H9 (cell line): ENCODE data around the gene CDK6. TPM values are rescaled to one million over a fixed set of nuclear protein-coding genes. Genes with fewer than 3 reads are reported as not detected.

Experiments
- DNase-seq: peaks from one replicate; pipeline ENCODE4 v3.0.0-alpha.2; 2017
- H2AFZ ChIP-seq: one replicate; pipeline ENCODE4 v1.6.1; 2013; ENCODE audit warnings: mild to moderate bottlenecking, low read length, control low read depth, moderate library complexity
- H2AK5ac ChIP-seq: 2 replicates; pipeline ENCODE4 v1.6.1; 2013; ENCODE audit warnings: low read length, control low read depth, mixed read lengths; ENCODE audit not compliant: insufficient read length
- H2BK120ac ChIP-seq: one replicate; pipeline ENCODE4 v1.6.1; 2013; ENCODE audit warnings: low read depth, mild to moderate bottlenecking, low read length, control low read depth, inconsistent platforms; ENCODE audit not compliant: poor library complexity, severe bottlenecking
- H2BK12ac ChIP-seq: 2 replicates; pipeline ENCODE4 v1.6.1; 2013; ENCODE audit warnings: low read length, control low read depth, mixed read lengths, low read depth; ENCODE audit not compliant: insufficient read length
- H2BK15ac ChIP-seq: 2 replicates; pipeline ENCODE4 v1.6.1; 2013; ENCODE audit warnings: low read depth, low read length, control low read depth
- H2BK20ac ChIP-seq: one replicate; pipeline ENCODE4 v1.6.1; 2013; ENCODE audit warnings: low read depth, mild to moderate bottlenecking, low read length, control low read depth, inconsistent platforms; ENCODE audit not compliant: poor library complexity, severe bottlenecking
- H2BK5ac ChIP-seq: 2 replicates; pipeline ENCODE4 v1.6.1; 2013; ENCODE audit warnings: low read length, control low read depth, mixed read lengths; ENCODE audit not compliant: insufficient read length
- H3K14ac ChIP-seq: 2 replicates; pipeline ENCODE4 v1.6.1; 2013; ENCODE audit warnings: low read length, control low read depth; ENCODE audit not compliant: insufficient read depth
- H3K18ac ChIP-seq: 2 replicates; pipeline ENCODE4 v1.6.1; 2013; ENCODE audit warnings: low read depth, mild to moderate bottlenecking, mixed read lengths, low read length, control low read depth; ENCODE audit not compliant: insufficient read length
- H3K23ac ChIP-seq: 2 replicates; pipeline ENCODE4 v1.6.1; 2013; ENCODE audit warnings: low read length, control low read depth, mixed read lengths, low read depth; ENCODE audit not compliant: insufficient read length
- H3K23me2 ChIP-seq: 2 replicates; pipeline ENCODE4 v1.6.1; 2013; ENCODE audit warnings: low read depth, mild to moderate bottlenecking, mixed read lengths, low read length, control low read depth; ENCODE audit not compliant: insufficient read length, poor library complexity, severe bottlenecking
- H3K27ac ChIP-seq: 2 replicates; pipeline ENCODE4 v1.5.1; 2013; ENCODE audit warnings: low read length, control low read depth, mixed read lengths, low read depth; ENCODE audit not compliant: insufficient read length
- H3K27me3 ChIP-seq: 2 replicates; pipeline ENCODE4 v1.6.1; 2013; ENCODE audit warnings: low read length, control low read depth, inconsistent platforms; ENCODE audit not compliant: insufficient read depth
- H3K4ac ChIP-seq: 2 replicates; pipeline ENCODE4 v1.6.1; 2013; ENCODE audit warnings: low read depth, mild to moderate bottlenecking, control low read depth, inconsistent platforms, low read length, moderate library complexity
- H3K4me1 ChIP-seq: 2 replicates; pipeline ENCODE4 v1.6.1; 2013; ENCODE audit warnings: low read length, control low read depth, inconsistent platforms; ENCODE audit not compliant: insufficient read depth
- H3K4me2 ChIP-seq: 2 replicates; pipeline ENCODE4 v1.6.1; 2013; ENCODE audit warnings: low read length, control low read depth, mixed read lengths; ENCODE audit not compliant: insufficient read length, insufficient read depth
- H3K56ac ChIP-seq: 2 replicates; pipeline ENCODE4 v1.6.1; 2013; ENCODE audit warnings: low read depth, mild to moderate bottlenecking, mixed read lengths, low read length, control low read depth; ENCODE audit not compliant: insufficient read length
- H3K79me1 ChIP-seq: 2 replicates; pipeline ENCODE4 v1.6.1; 2013; ENCODE audit warnings: low read depth, mild to moderate bottlenecking, moderate library complexity, low read length, control low read depth, inconsistent platforms; ENCODE audit not compliant: insufficient read depth, poor library complexity, severe bottlenecking
- H3K79me2 ChIP-seq: 2 replicates; pipeline ENCODE4 v1.6.1; 2013; ENCODE audit warnings: low read length, control low read depth, inconsistent platforms; ENCODE audit not compliant: insufficient read depth
- H3K9ac ChIP-seq: 2 replicates; pipeline ENCODE4 v1.6.1; 2013; ENCODE audit warnings: low read length, control low read depth, mixed read lengths; ENCODE audit not compliant: insufficient read length; ENCODE audit errors: extremely low read depth
- H3K9me3 ChIP-seq: one replicate; pipeline ENCODE4 v1.6.1; 2013; ENCODE audit warnings: low read depth, low read length, inconsistent platforms; ENCODE audit not compliant: control insufficient read depth
- H3T11ph ChIP-seq: one replicate; pipeline ENCODE4 v1.6.1; 2013; ENCODE audit warnings: mild to moderate bottlenecking, low read length, control low read depth, inconsistent platforms
- H4K20me1 ChIP-seq: one replicate; pipeline ENCODE4 v1.6.1; 2013; ENCODE audit not compliant: control insufficient read depth, insufficient read length, insufficient read depth
- H4K5ac ChIP-seq: 2 replicates; pipeline ENCODE4 v1.6.1; 2013; ENCODE audit warnings: low read depth, mild to moderate bottlenecking, mixed read lengths, low read length, control low read depth; ENCODE audit not compliant: insufficient read length
- H4K8ac ChIP-seq: replicated peaks from 2 replicates; pipeline ENCODE4 v1.6.1; 2013; ENCODE audit warnings: low read length, control low read depth, mixed read lengths, low read depth; ENCODE audit not compliant: insufficient read length
- H4K91ac ChIP-seq: 2 replicates; pipeline ENCODE4 v1.6.1; 2013; ENCODE audit warnings: low read depth, mild to moderate bottlenecking, moderate library complexity, mixed read lengths, low read length, control low read depth; ENCODE audit not compliant: insufficient read length
- H3K27ac Mint-ChIP-seq, 3 experiments: 2 replicates in 2 of 3; 3 replicates in 1 of 3; pipeline ENCODE4 v1.8.0; 2020 to 2021; ENCODE audit warnings: mixed read lengths in 3 of 3, mild to moderate bottlenecking in 1 of 3, moderate library complexity in 1 of 3
- H3K27me3 Mint-ChIP-seq: 2 replicates; pipeline ENCODE4 v1.8.0; 2021; ENCODE audit warnings: low read depth, mild to moderate bottlenecking, moderate library complexity, mixed read lengths
- H3K36me3 Mint-ChIP-seq, 3 experiments: 2 replicates in 2 of 3; 3 replicates in 1 of 3; pipeline ENCODE4 v1.8.0; 2020 to 2021; ENCODE audit warnings: low read depth in 3 of 3, mixed read lengths in 3 of 3; ENCODE audit not compliant: insufficient read depth in 1 of 3
- H3K4me1 Mint-ChIP-seq, 2 experiments: 2 replicates each; pipeline ENCODE4 v1.8.0; 2020; ENCODE audit warnings: mixed read lengths in 2 of 2
- H3K4me3 Mint-ChIP-seq, 2 experiments: 2 replicates in 1 of 2; 3 replicates in 1 of 2; pipeline ENCODE4 v1.8.0; 2020 to 2021; ENCODE audit warnings: mild to moderate bottlenecking in 2 of 2, mixed read lengths in 2 of 2, moderate library complexity in 1 of 2
- H3K9me3 Mint-ChIP-seq, 2 experiments: 2 replicates in 1 of 2; 3 replicates in 1 of 2; pipeline ENCODE4 v1.8.0; 2020; ENCODE audit warnings: mild to moderate bottlenecking in 2 of 2, mixed read lengths in 2 of 2, moderate library complexity in 1 of 2
- WGBS: extraction: QIAGEN DNeasy Blood & Tissue Kit; methylation state at CpG from one replicate; pipeline ENCODE4 v1.1.7; 2013; ENCODE audit warnings: missing lambda C conversion rate, low lambda C conversion rate, mixed read lengths; ENCODE audit not compliant: insufficient read length; ENCODE audit errors: extremely low coverage; 5-methylcytosine and 5-hydroxymethylcytosine counted together
- total RNA-seq: library from RNA; stranded (reverse); gene quantifications from 2 replicates; pipeline ENCODE4 v1.2.1, GENCODE V29; 2021
- TF ChIP-seq, protein P1 (sequence below): fragments of 200-600 bp; sonication (generic); conservative IDR thresholded peaks from 3 replicates; pipeline ENCODE4 v1.8.0; 2021; ENCODE audit warnings: antibody characterized with exemption, mild to moderate bottlenecking

Gene CDK6
- total RNA-seq, 1 experiment from 2014 or later, result 30.0 TPM

DNA sequence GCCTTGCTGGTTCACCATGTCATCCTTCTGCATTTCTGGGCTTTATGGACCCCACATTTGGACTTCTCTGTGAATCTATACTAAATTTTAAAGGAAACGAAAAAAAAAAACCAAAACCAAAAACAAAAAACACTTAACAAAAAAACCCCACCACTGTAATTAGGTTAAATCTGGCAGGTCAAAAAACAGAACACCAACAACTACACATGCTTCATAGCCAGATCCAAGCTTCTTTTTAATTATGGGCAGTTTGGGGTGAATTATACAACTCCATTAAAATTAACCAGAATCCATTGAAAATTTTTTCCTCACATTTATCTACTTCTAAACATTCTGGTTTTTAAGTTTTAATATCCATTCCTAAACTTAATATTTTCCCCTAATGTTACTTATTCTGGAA, 58.4 kb downstream of the CDK6 start:
- no peaks in the 10 kb centered on the region for H3K79me1 ChIP-seq
- H3K27me3 ChIP-seq, result no peaks in the 10 kb centered on the region
- H4K91ac ChIP-seq, result no peak overlapping the region
- H2BK15ac ChIP-seq, result no peak overlapping the region
- no peaks in the 10 kb centered on the region for H3K79me2 ChIP-seq
- H2AK5ac ChIP-seq, result no peak overlapping the region
- no peak overlapping the region for H2BK20ac ChIP-seq
- no peak overlapping the region for H2BK5ac ChIP-seq
- Mint-ChIP-seq H3K27me3 (no peaks in the 10 kb centered on the region), H3K9me3 (peaks cover 11 to 12% of the 10 kb centered on the region in 2 experiments; a peak in 4 of 5 replicates), H3K36me3 (peaks cover 15 to 17% (median 16%) of the 10 kb centered on the region in 3 experiments), H3K27ac (no peak overlapping the region), H3K4me3 (no peak overlapping the region), H3K4me1 (peaks cover 14 to 18% of the 10 kb centered on the region in 2 experiments)
- no peak overlapping the region for H2AFZ ChIP-seq
- no peaks in the 10 kb centered on the region for H3K9me3 ChIP-seq
- no peak overlapping the region for H3K56ac ChIP-seq
- H3K23ac ChIP-seq, result no peak overlapping the region
- DNase-seq, result no peak
- H3K4me1 ChIP-seq, result no peaks in the 10 kb centered on the region; the same call in 1 of the 2 replicates
- H2BK120ac ChIP-seq, result no peak overlapping the region
- H4K8ac ChIP-seq, result no peak overlapping the region
- no peak overlapping the region for H2BK12ac ChIP-seq
- H3K23me2 ChIP-seq, result no peaks in the 10 kb centered on the region
- H3K27ac ChIP-seq, result no peak overlapping the region
- TF ChIP-seq, protein P1, sequence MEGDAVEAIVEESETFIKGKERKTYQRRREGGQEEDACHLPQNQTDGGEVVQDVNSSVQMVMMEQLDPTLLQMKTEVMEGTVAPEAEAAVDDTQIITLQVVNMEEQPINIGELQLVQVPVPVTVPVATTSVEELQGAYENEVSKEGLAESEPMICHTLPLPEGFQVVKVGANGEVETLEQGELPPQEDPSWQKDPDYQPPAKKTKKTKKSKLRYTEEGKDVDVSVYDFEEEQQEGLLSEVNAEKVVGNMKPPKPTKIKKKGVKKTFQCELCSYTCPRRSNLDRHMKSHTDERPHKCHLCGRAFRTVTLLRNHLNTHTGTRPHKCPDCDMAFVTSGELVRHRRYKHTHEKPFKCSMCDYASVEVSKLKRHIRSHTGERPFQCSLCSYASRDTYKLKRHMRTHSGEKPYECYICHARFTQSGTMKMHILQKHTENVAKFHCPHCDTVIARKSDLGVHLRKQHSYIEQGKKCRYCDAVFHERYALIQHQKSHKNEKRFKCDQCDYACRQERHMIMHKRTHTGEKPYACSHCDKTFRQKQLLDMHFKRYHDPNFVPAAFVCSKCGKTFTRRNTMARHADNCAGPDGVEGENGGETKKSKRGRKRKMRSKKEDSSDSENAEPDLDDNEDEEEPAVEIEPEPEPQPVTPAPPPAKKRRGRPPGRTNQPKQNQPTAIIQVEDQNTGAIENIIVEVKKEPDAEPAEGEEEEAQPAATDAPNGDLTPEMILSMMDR, result no peak
- no peak overlapping the region for H3T11ph ChIP-seq
- 100% methylated on average over 1 of the region's 1 CpG for WGBS
- H3K14ac ChIP-seq, result no peak overlapping the region
- H3K9ac ChIP-seq, result no peak overlapping the region
- no peaks in the 10 kb centered on the region for H4K20me1 ChIP-seq
- no peak overlapping the region for H3K18ac ChIP-seq
- H3K4ac ChIP-seq, result no peak overlapping the region
- H3K4me2 ChIP-seq, result no peak overlapping the region
- H4K5ac ChIP-seq, result no peak overlapping the region
